ENCODE results near the gene MYT1.

DNA sequence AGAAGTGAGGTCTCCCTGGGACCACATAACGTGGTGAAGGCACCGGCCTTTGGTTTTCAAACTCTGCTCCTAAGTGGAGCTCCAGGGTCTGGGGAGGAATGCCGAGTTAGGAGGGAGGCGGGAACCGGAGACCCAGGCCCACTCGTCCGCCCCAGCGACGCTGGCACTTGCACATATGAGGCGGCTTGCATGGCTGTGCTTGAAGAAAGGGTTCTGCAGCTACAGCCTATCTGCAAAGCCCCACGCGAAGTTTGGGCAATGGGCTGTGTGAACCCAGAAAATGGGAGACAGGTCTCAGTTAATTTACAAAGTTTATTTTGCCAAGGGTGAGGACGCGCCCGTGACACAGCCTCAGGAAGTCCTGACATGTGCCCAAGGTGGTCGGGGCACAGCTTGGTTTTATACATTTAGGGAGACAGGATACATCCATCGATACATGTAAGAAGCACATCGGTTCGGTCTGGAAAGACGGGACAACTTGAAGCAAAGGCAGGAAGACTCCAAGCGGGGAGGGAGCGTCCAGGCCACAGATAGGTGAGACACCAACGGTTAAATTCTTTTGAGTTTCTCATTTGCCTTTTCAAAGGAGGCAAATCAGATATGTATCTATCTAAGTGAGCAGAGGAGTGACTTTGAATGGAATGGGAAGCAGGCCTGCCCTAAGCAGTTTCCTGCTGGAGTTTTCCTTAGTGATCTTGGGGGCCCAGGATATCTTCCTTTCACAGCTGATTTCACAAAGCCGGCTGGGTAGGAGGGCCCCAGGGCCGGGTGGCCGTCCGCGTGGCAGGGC lies 90.5 kb downstream of the MYT1 start:
- TF ChIP-seq CTCF (conservative IDR thresholded peaks at IDR 0.05 in 1 of 2, IDR thresholded peaks at IDR 0.05 in 1 of 2; ENCODE audit: low read depth in 1 of 2, low read length in 2 of 2), result no peak
- TF ChIP-seq EZH2 (IDR thresholded peaks at IDR 0.05; ENCODE audit: low read length, missing control alignments), result no peak
